Hepatocyte (in vitro differentiated cells): ENCODE measurements around the gene TUBA3E.
"Not testable (repeated sequence)": the region's sequence is repeated elsewhere in the genome, so short reads cannot be mapped to it uniquely, and the experiment has no call there.

Experiments
- CTCF ChIP-seq: fragments of 200-600 bp; sonication (generic); IDR thresholded peaks from 2 replicates; pipeline ENCODE4 v1.5.1; 2016; ENCODE audit warnings: antibody characterized with exemption, mild to moderate bottlenecking; ENCODE audit not compliant: poor library complexity
- EZH2 ChIP-seq: fragments of 200-600 bp; sonication (generic); IDR thresholded peaks from 2 replicates; pipeline ENCODE4 v1.6.1; 2016; ENCODE audit warnings: antibody characterized with exemption, mild to moderate bottlenecking, borderline replicate concordance

DNA sequence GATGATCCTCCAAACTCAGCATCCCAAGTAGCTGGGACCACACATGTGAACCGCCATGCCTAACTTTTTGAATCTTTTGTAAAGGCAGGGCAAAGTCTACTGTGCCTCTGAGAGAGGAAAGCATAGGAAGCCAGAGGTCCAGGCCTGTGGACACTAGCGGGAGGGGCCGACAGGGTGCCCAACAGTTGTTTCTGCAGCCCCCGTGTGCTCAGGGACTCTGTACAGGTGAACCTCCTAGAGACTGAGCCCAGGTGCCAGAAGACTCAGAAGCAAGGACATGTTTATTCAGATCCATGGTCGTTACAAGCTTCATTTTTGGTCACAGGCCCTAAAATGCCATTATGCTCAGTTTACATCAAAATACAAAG lies 47.1 kb downstream of the TUBA3E start:
- not testable (repeated sequence) for TF ChIP-seq EZH2, CTCF
